SK-N-MC (cell line): ENCODE measurements around the gene MEIS2.

Source experiments
- EZH2 ChIP-seq: fragments of 200-600 bp; sonication (generic); IDR thresholded peaks from one replicate; pipeline ENCODE4 v1.6.1; 2017; ENCODE audit warnings: antibody characterized with exemption
- POLR2AphosphoS5 ChIP-seq: IDR thresholded peaks from 2 replicates; pipeline ENCODE4 v1.6.1; 2012; ENCODE audit warnings: mild to moderate bottlenecking, low read depth, low read length, borderline replicate concordance

- no peak for TF ChIP-seq POLR2AphosphoS5
- TF ChIP-seq EZH2: no peak
Observed at GRCh38 chr15:37149146-37149545, 48.8 kb upstream of the MEIS2 start.
